HepG2 (cell line): ENCODE results near the gene PCDHA9. TPM values are rescaled to one million over a fixed set of nuclear protein-coding genes. Genes with fewer than 3 reads are reported as not detected.

ENCODE experiments used
- ATAC-seq: fragments of 200-7000 bp; cut with Tn5 transposase; 3 replicates; pipeline ENCODE4 v1.9.1; 2020; ENCODE audit warnings: mild to moderate bottlenecking, moderate library complexity
- BruUV-seq: library from RNA; stranded (reverse); fragments of 400-500 nt; replicated peaks from 2 replicates; lab custom pipeline; 2021; lab: Mats Ljungman, UMichigan
- CTCF ChIA-PET: fragments of 300-600 bp; formaldehyde crosslinking; extraction: SDS; loops from one replicate; lab custom pipeline; 2021; ENCODE audit warnings: low total read pairs, inconsistent platforms, low intra/inter-chr PET ratio; lab: Yijun Ruan, JAX
- POLR2A ChIA-PET: fragments of 350-600 bp; sonication (Branson Sonifier 250); formaldehyde crosslinking; loops from one replicate; lab custom pipeline; 2020; ENCODE audit warnings: antibody characterized with exemption, inconsistent platforms; lab: Yijun Ruan, JAX
- DNase-seq: peaks from one replicate; pipeline ENCODE4 v3.0.0-alpha.2; 2015; ENCODE audit warnings: low spot score
- FAIRE-seq: peaks from 3 replicates; lab custom pipeline; 2011; peaks lifted over from hg19 to GRCh38; lab: Jason Lieb, UNC
- H2AFZ ChIP-seq: one replicate; pipeline ENCODE4 v1.6.1; 2011; ENCODE audit warnings: low read length, inconsistent platforms
- H3K27ac ChIP-seq: fragments of 300-600 bp; 3 replicates; pipeline ENCODE4 v1.8.0; 2011; ENCODE audit warnings: mixed run types, mild to moderate bottlenecking, mixed read lengths, low read length, inconsistent platforms; ENCODE audit not compliant: insufficient read depth; ENCODE audit errors: extremely low read length
- H3K27me3 ChIP-seq, 2 experiments: fragments of 200-600 bp in 1 of 2; 2 replicates in 1 of 2; 3 replicates in 1 of 2; pipeline versions ENCODE4 v1.6.0 to v1.8.0; 2011; ENCODE audit warnings: low read length in 2 of 2, mild to moderate bottlenecking in 2 of 2, moderate library complexity in 2 of 2, inconsistent platforms in 1 of 2; ENCODE audit not compliant: insufficient read depth in 2 of 2, control insufficient read depth in 1 of 2
- H3K36me3 ChIP-seq, 2 experiments: fragments of 200-600 bp in 1 of 2; replicated peaks in 1 of 2; 2 replicates in 1 of 2; 3 replicates in 1 of 2; pipeline versions ENCODE4 v1.5.1 to v1.8.0; 2011; ENCODE audit warnings: low read length in 2 of 2, inconsistent platforms in 1 of 2; ENCODE audit not compliant: insufficient read depth in 2 of 2, control insufficient read depth in 1 of 2
- H3K4me1 ChIP-seq: 2 replicates; pipeline ENCODE4 v1.5.1; 2012; ENCODE audit warnings: low read length, inconsistent platforms; ENCODE audit not compliant: insufficient read depth
- H3K4me2 ChIP-seq: 2 replicates; pipeline ENCODE4 v1.6.0; 2011; ENCODE audit warnings: low read depth, low read length, inconsistent platforms
- H3K4me3 ChIP-seq, 3 experiments: fragments of 200-600 bp in 1 of 3; sonication (generic), shearing (Covaris generic) in 1 of 3; replicated peaks in 1 of 3; 2 replicates each; pipeline ENCODE4 v1.5.1; 2011 to 2016; ENCODE audit warnings: low read length in 3 of 3, inconsistent platforms in 2 of 3, low read depth in 2 of 3, mild to moderate bottlenecking in 2 of 3, control low read depth in 1 of 3, mixed read lengths in 1 of 3; ENCODE audit not compliant: insufficient read depth in 1 of 3
- H3K79me2 ChIP-seq: one replicate; pipeline ENCODE4 v1.6.1; 2011; ENCODE audit warnings: low read length, inconsistent platforms; ENCODE audit not compliant: insufficient read depth
- H3K9ac ChIP-seq: 2 replicates; pipeline ENCODE4 v1.6.0; 2011; ENCODE audit warnings: mild to moderate bottlenecking, low read depth, low read length, inconsistent platforms; ENCODE audit not compliant: insufficient read depth
- H3K9me3 ChIP-seq: 2 replicates; pipeline ENCODE4 v1.5.1; 2012; ENCODE audit warnings: mild to moderate bottlenecking, low read length
- H4K20me1 ChIP-seq: 2 replicates; pipeline ENCODE4 v1.6.0; 2011; ENCODE audit warnings: inconsistent platforms, mild to moderate bottlenecking, low read length, moderate library complexity; ENCODE audit not compliant: insufficient read depth
- AGO1 ChIP-seq: fragments of 200-400 bp; formaldehyde crosslinking; IDR thresholded peaks from 2 replicates; pipeline ENCODE4 v1.6.1; 2017; ENCODE audit warnings: mild to moderate bottlenecking, low read depth, low read length, moderate library complexity; ENCODE audit not compliant: poor library complexity, severe bottlenecking
- BRD4 ChIP-seq: sonication (generic); formaldehyde crosslinking; IDR thresholded peaks from 2 replicates; pipeline ENCODE4 v1.4.0; 2020; ENCODE audit warnings: missing genetic modification reagents
- IRF1 ChIP-seq: sonication (generic); formaldehyde crosslinking; IDR thresholded peaks from 2 replicates; pipeline ENCODE4 v1.4.0; 2020; ENCODE audit warnings: low read depth, mild to moderate bottlenecking, missing genetic modification reagents
- MTA1 ChIP-seq: sonication (generic); formaldehyde crosslinking; IDR thresholded peaks from 2 replicates; pipeline ENCODE4 v1.4.0; 2020; ENCODE audit warnings: missing genetic modification reagents, mild to moderate bottlenecking, borderline replicate concordance
- MTA3 ChIP-seq: sonication (generic); formaldehyde crosslinking; IDR thresholded peaks from 2 replicates; pipeline ENCODE4 v1.4.0; 2020; ENCODE audit warnings: missing genetic modification reagents
- NCOA1 ChIP-seq: sonication (generic); formaldehyde crosslinking; IDR thresholded peaks from 2 replicates; pipeline ENCODE4 v1.9.0; 2021; ENCODE audit warnings: missing genetic modification reagents
- NFRKB ChIP-seq: fragments of 450-650 bp; IDR thresholded peaks from 2 replicates; pipeline ENCODE4 v1.6.1; 2017
- NONO ChIP-seq, 2 experiments: fragments of 450-650 bp in 1 of 2; sonication (generic) in 1 of 2; formaldehyde crosslinking in 1 of 2; IDR thresholded peaks in 1 of 2; conservative IDR thresholded peaks in 1 of 2; 2 replicates each; pipeline versions ENCODE4 v1.6.1 to v1.8.0; 2017 to 2022; ENCODE audit warnings: mild to moderate bottlenecking in 1 of 2, missing genetic modification reagents in 1 of 2, moderate library complexity in 1 of 2
- REL ChIP-seq: sonication (generic); formaldehyde crosslinking; conservative IDR thresholded peaks from 2 replicates; pipeline ENCODE4 v1.8.0; 2022; ENCODE audit warnings: mild to moderate bottlenecking, missing genetic modification reagents, moderate library complexity
- SMARCE1 ChIP-seq: fragments of 450-650 bp; IDR thresholded peaks from 2 replicates; pipeline ENCODE4 v1.6.1; 2017; ENCODE audit warnings: borderline replicate concordance
- TOE1 ChIP-seq: sonication (generic); formaldehyde crosslinking; IDR thresholded peaks from 2 replicates; pipeline ENCODE4 v1.4.0; 2020; ENCODE audit warnings: mild to moderate bottlenecking, missing genetic modification reagents
- ZFP82 ChIP-seq: sonication (generic); formaldehyde crosslinking; IDR thresholded peaks from 2 replicates; pipeline ENCODE4 v1.5.1; 2020; ENCODE audit warnings: mild to moderate bottlenecking, missing genetic modification reagents, borderline replicate concordance
- ZFX ChIP-seq: sonication (generic); formaldehyde crosslinking; IDR thresholded peaks from 2 replicates; pipeline ENCODE4 v1.4.0; 2020; ENCODE audit warnings: mild to moderate bottlenecking, low read depth, missing genetic modification reagents, moderate library complexity
- ZNF17 ChIP-seq: sonication (generic); formaldehyde crosslinking; IDR thresholded peaks from 2 replicates; pipeline ENCODE4 v1.5.0; 2020; ENCODE audit warnings: mild to moderate bottlenecking, missing genetic modification reagents
- ZNF282 ChIP-seq: fragments of 450-650 bp; IDR thresholded peaks from 2 replicates; pipeline ENCODE4 v1.6.1; 2018; ENCODE audit not compliant: partially characterized antibody
- ZNF607 ChIP-seq: sonication (generic); formaldehyde crosslinking; IDR thresholded peaks from 2 replicates; pipeline ENCODE4 v1.5.1; 2020; ENCODE audit warnings: missing genetic modification reagents, mild to moderate bottlenecking, borderline replicate concordance
- ZNF761 ChIP-seq: sonication (generic); formaldehyde crosslinking; conservative IDR thresholded peaks from 2 replicates; pipeline ENCODE4 v1.4.0; 2020; ENCODE audit warnings: mild to moderate bottlenecking, missing genetic modification reagents
- WGBS: methylation state at CpG from one replicate; pipeline ENCODE4 v1.1.6; 2017; ENCODE audit warnings: low lambda C conversion rate; 5-methylcytosine and 5-hydroxymethylcytosine counted together
- in situ Hi-C: cut with HindIII; loops from 2 replicates; pipeline ENCODE4 v1.10.0; 2017; ENCODE audit warnings: low pct_unique_long_range_greater_than_20kb; ENCODE audit not compliant: extremely low pct_ligation_motif_present
- intact Hi-C: fragments of 100-400 bp; cut with micrococcal nuclease; formaldehyde crosslinking; loops from one replicate; pipeline ENCODE4 v1.10.0; 2022; ENCODE audit not compliant: unreplicated experiment
- polyA plus RNA-seq, 8 experiments: library from polyadenylated mRNA; depleted of rRNA in 3 of 8; stranded (reverse) in 7 of 8; unstranded in 1 of 8; fragments of >200 nt; fragmentation: Illumina TruSeq in 4 of 8; extraction: Trizol in 4 of 8; gene quantifications; 2 replicates each; pipeline versions ENCODE4 v1.2.1 to v1.2.3, GENCODE V29; 2011 to 2016; ENCODE audit warnings: low read depth in 4 of 8, missing spikeins in 1 of 8, mixed read lengths in 1 of 8; ENCODE audit not compliant: insufficient read depth in 1 of 8
- total RNA-seq, 5 experiments: library from RNA; depleted of rRNA; stranded (reverse); fragments of >200 nt; fragmentation: Illumina TruSeq; extraction: Trizol; gene quantifications; 2 replicates each; pipeline ENCODE4 v1.2.3, GENCODE V29; 2016; ENCODE audit warnings: low read depth in 1 of 5

PCDHA9 gene
- total and polyA plus RNA-seq, 2 of the 13 experiments (the other 11 are each of a cell fraction or from before 2014, with no cell fraction given) = 0.03 TPM; not detected in 1

DNA sequence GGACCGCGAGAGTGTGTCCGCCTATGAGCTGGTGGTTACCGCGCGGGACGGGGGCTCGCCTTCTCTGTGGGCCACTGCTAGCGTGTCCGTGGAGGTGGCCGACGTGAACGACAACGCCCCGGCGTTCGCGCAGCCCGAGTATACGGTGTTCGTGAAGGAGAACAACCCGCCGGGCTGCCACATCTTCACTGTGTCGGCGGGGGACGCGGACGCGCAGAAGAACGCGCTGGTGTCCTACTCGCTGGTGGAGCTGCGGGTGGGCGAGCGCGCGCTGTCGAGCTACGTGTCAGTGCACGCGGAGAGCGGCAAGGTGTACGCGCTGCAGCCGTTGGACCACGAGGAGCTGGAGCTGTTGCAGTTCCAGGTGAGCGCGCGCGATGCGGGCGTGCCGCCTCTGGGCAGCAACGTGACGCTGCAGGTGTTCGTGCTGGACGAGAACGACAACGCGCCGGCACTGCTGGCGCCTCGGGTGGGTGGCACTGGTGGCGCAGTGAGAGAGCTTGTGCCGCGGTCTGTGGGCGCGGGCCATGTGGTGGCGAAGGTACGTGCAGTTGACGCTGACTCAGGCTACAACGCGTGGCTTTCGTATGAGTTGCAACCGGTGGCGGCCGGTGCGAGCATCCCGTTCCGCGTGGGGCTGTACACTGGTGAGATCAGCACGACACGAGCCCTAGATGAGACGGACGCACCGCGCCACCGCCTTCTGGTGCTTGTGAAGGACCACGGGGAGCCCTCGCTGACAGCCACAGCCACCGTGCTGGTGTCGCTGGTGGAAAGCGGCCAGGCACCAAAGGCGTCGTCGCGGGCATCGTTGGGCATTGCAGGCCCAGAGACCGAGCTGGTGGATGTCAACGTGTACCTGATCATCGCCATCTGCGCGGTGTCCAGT lies 12.3 kb upstream of the PCDHA9 start:
- no peak for ATAC-seq
- H3K36me3 ChIP-seq = no peaks in the 10 kb centered on the region
- no peaks in the 10 kb centered on the region for H3K9me3 ChIP-seq
- H3K4me3 ChIP-seq = no peak overlapping the region
- no peak overlapping the region for H2AFZ ChIP-seq
- no peaks in the 10 kb centered on the region for H3K27me3 ChIP-seq
- in situ Hi-C loops = no loop called here
- H4K20me1 ChIP-seq = no peaks in the 10 kb centered on the region
- no peak overlapping the region for H3K4me2 ChIP-seq
- no peak for FAIRE-seq
- H3K9ac ChIP-seq = no peak overlapping the region
- H3K27ac ChIP-seq = no peak overlapping the region
- intact Hi-C loops = no loop called here
- H3K79me2 ChIP-seq = no peaks in the 10 kb centered on the region
- DNase-seq = no peak
- ChIA-PET POLR2A (no interaction called here), CTCF (no interaction called here)
- H3K4me1 ChIP-seq = no peaks in the 10 kb centered on the region
- TF ChIP-seq IRF1 (CRISPR knock-in tag) = no peak
- TF ChIP-seq ZNF761 (CRISPR knock-in tag) = no peak
- TF ChIP-seq ZFP82 (CRISPR knock-in tag) = no peak
- no peak for TF ChIP-seq ZNF17 (CRISPR knock-in tag)
- no peak for TF ChIP-seq REL (CRISPR knock-in tag)
- TF ChIP-seq NONO (IDR thresholded peaks at IDR 0.05) = no peak
- TF ChIP-seq NONO (CRISPR knock-in tag; conservative IDR thresholded peaks at IDR 0.05) = no peak
- TF ChIP-seq MTA3 = no peak
- no peak for TF ChIP-seq ZNF607 (CRISPR knock-in tag)
- no peak for TF ChIP-seq NFRKB
- no peak for TF ChIP-seq ZFX (CRISPR knock-in tag)
- no peak for TF ChIP-seq AGO1
- TF ChIP-seq MTA1 (CRISPR knock-in tag) = no peak
- no peak for TF ChIP-seq NCOA1 (CRISPR knock-in tag)
- no peak for TF ChIP-seq TOE1 (CRISPR knock-in tag)
- TF ChIP-seq BRD4 (CRISPR knock-in tag) = no peak
- no peak for TF ChIP-seq ZNF282
- no peak for TF ChIP-seq SMARCE1
- WGBS = 90% methylated on average over 83 of the region's 103 CpGs
- no TSS peak for BruUV-seq
